ENCODE data around the gene FSD1.
"Not testable (repeated sequence)": the region's sequence is repeated elsewhere in the genome, so short reads cannot be mapped to it uniquely, and the experiment has no call there.

The FSD1 gene

DNA sequence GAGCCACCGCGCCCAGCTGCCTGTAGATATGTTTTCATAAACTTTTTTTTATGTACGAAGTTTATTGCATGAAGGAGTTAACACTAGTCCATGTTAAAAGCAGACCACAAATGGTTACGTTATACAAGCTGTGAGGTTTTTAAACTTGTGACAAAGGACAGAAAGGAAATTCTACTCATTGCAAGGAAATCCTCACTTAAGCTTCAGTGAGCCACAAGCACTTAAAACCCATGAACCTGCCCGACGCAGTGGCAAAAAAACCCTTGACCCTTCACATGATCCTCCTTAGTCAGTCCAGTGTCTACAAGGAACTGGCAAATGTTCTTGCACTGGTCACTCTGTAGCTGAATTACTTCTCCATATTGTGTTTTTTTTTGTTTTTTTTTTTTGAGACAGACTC lies 43.1 kb downstream of the FSD1 start:
- no peaks in the 10 kb centered on the region for H3K9me3 ChIP-seq (ENCODE audit: control insufficient read depth, low read length)
- H3K4me3 ChIP-seq (ENCODE audit: extremely low read depth, insufficient read depth, low read length, poor library complexity, severe bottlenecking) = no peak overlapping the region
- WGBS, 2 experiments (ENCODE audit: insufficient coverage in 2 of 2) = 98 to 100% methylated on average over 4 to 6 of the region's 6 CpGs
- peaks cover 10% of the 10 kb centered on the region for H3K36me3 ChIP-seq (ENCODE audit: control insufficient read depth, insufficient read depth, low read length)
- no peaks in the 10 kb centered on the region for H3K4me1 ChIP-seq (ENCODE audit: control insufficient read depth, insufficient read depth, low read length, poor library complexity, severe bottlenecking)
- no peak overlapping the region for H3K27ac ChIP-seq (ENCODE audit: low read depth, low read length, severe bottlenecking)

DNA sequence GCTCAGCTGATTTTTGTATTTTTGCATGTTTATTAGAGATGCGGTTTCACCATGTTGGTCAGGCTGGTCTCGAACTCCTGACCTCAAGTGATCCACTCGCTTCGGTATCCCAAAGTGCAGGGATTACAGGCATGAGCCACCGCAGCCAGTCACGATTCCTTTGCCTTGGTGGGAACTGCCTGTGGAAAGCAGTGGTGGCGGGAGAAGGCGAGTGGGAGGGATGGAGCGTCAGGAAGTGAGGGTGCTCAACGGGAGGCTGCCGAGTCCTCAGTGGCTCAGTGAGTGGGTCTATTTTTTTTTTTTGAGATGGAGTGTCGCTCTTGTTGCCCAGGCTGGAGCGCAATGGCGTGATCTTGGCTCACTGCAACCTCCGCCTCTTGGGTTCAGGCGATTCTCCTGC lies 44.8 kb downstream of the FSD1 start:
- not testable (repeated sequence) for H3K9me3 ChIP-seq (ENCODE audit: control insufficient read depth, low read length); H3K27ac ChIP-seq (ENCODE audit: low read depth, low read length, severe bottlenecking); H3K4me3 ChIP-seq (ENCODE audit: extremely low read depth, insufficient read depth, low read length, poor library complexity, severe bottlenecking); H3K4me1 ChIP-seq (ENCODE audit: control insufficient read depth, insufficient read depth, low read length, poor library complexity, severe bottlenecking)
- H3K36me3 ChIP-seq (ENCODE audit: control insufficient read depth, insufficient read depth, low read length) = peaks cover 19% of the 10 kb centered on the region
- WGBS, 2 experiments (ENCODE audit: insufficient coverage in 2 of 2) = 93 to 94% methylated on average over 9 to 11 of the region's 16 CpGs

DNA sequence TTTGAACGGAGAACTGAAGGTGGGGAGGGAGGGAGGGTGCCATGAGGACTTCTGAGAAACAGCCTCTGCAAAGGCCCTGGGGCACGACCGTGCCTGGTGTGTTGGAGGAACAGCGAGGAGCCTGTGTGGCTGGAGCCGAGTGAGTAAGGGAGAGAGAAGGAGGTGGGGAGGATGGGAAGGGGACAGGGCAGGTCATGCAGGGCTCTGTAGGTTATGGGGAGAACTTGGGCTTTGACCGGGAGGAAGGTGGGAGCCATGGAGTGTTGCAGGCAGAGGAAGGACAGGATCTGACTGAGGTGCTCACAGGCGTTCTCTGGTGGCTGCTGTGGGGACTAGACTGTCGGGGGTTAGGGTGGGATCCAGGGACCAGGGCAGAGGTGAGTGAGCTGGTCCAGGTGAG lies 45.7 kb downstream of the FSD1 start:
- Histone ChIP-seq H3K4me1 (ENCODE audit: control insufficient read depth, insufficient read depth, low read length, poor library complexity, severe bottlenecking) (no peaks in the 10 kb centered on the region), H3K9me3 (ENCODE audit: control insufficient read depth, low read length) (no peaks in the 10 kb centered on the region), H3K27ac (ENCODE audit: low read depth, low read length, severe bottlenecking) (no peak overlapping the region), H3K36me3 (ENCODE audit: control insufficient read depth, insufficient read depth, low read length) (peaks cover 22% of the 10 kb centered on the region), H3K4me3 (ENCODE audit: extremely low read depth, insufficient read depth, low read length, poor library complexity, severe bottlenecking) (no peak overlapping the region)
- 85 to 89% methylated on average over 8 of the region's 8 CpGs for WGBS, 2 experiments (ENCODE audit: insufficient coverage in 2 of 2)

DNA sequence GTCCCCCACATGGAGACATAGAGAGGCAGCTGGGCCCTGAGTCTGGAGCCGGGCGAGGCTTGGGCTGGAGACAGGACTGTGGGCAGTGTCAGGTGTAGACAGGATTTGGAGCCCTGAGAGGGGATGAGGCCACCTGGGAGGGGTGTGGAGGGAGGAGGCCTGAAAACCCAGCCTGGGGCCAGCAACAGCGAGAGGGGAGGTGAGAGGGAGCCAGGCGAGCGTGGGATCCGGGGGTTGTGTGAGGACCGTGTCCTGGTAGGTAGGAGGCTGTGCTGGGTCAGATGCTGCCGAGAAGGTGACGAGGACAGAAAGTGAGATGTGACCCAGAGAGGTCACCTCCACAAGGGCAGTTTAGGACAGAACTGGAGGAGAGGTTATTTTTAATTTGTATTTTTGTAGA lies 46.3 kb downstream of the FSD1 start:
- Histone ChIP-seq H3K9me3 (ENCODE audit: control insufficient read depth, low read length) (no peaks in the 10 kb centered on the region), H3K4me1 (ENCODE audit: control insufficient read depth, insufficient read depth, low read length, poor library complexity, severe bottlenecking) (no peaks in the 10 kb centered on the region), H3K36me3 (ENCODE audit: control insufficient read depth, insufficient read depth, low read length) (peaks cover 19% of the 10 kb centered on the region), H3K27ac (ENCODE audit: low read depth, low read length, severe bottlenecking) (no peak overlapping the region), H3K4me3 (ENCODE audit: extremely low read depth, insufficient read depth, low read length, poor library complexity, severe bottlenecking) (no peak overlapping the region)
- WGBS, 2 experiments (ENCODE audit: insufficient coverage in 2 of 2) = 94 to 100% methylated on average over 9 of the region's 9 CpGs

DNA sequence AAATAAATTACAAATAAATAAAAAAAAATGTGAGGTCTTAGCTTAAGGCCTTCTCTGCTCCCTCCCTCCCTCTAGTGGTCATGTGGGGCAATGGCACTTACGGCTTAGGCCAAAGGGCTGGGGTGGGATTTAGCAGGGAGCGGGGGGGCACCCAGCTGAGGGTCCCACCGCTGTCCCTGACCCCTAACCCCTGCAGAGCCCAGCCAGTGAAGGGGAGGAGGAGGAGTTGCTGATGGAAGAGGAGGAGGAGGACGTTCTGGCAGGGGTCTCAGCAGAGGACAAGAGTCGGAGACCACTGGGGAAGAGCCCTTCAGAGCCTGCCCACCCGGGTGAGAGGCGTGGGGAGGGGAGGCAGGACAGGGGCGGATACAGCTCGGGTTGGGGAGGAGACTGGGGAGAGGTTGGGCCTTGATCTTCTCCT lies 48.3 kb downstream of the FSD1 start:
- 69 to 71% methylated on average over 5 to 6 of the region's 9 CpGs for WGBS, 2 experiments (ENCODE audit: insufficient coverage in 2 of 2)
- Histone ChIP-seq H3K4me1 (ENCODE audit: control insufficient read depth, insufficient read depth, low read length, poor library complexity, severe bottlenecking) (no peaks in the 10 kb centered on the region), H3K36me3 (ENCODE audit: control insufficient read depth, insufficient read depth, low read length) (peaks cover 30% of the 10 kb centered on the region), H3K27ac (ENCODE audit: low read depth, low read length, severe bottlenecking) (no peak overlapping the region), H3K4me3 (ENCODE audit: extremely low read depth, insufficient read depth, low read length, poor library complexity, severe bottlenecking) (no peak overlapping the region), H3K9me3 (ENCODE audit: control insufficient read depth, low read length) (no peaks in the 10 kb centered on the region)

DNA sequence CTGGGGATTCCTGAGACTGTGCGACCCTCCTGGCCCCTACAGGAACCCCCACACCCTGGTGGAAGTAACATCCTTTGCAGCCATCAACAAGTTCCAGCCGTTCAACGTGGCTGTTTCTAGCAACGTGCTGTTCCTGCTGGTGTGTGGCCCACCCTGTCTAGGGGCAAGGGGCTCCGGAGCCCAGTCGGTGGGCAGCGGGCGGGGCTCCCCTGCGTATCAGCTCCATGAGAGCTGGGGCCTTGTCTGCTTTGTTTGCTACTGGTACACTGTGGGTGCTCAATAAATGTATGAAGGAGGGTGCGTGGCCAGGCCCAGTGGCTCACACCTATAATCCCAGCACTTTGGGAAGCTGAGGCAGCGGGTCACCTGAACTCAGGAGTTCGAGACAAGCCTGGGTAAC lies 49.9 kb downstream of the FSD1 start:
- Histone ChIP-seq H3K27ac (ENCODE audit: low read depth, low read length, severe bottlenecking) (no peak overlapping the region), H3K4me1 (ENCODE audit: control insufficient read depth, insufficient read depth, low read length, poor library complexity, severe bottlenecking) (no peaks in the 10 kb centered on the region), H3K36me3 (ENCODE audit: control insufficient read depth, insufficient read depth, low read length) (peaks cover 32% of the 10 kb centered on the region), H3K4me3 (ENCODE audit: extremely low read depth, insufficient read depth, low read length, poor library complexity, severe bottlenecking) (no peak overlapping the region), H3K9me3 (ENCODE audit: control insufficient read depth, low read length) (no peaks in the 10 kb centered on the region)
- WGBS, 2 experiments (ENCODE audit: insufficient coverage in 2 of 2) = 90 to 94% methylated on average over 11 to 12 of the region's 12 CpGs

DNA sequence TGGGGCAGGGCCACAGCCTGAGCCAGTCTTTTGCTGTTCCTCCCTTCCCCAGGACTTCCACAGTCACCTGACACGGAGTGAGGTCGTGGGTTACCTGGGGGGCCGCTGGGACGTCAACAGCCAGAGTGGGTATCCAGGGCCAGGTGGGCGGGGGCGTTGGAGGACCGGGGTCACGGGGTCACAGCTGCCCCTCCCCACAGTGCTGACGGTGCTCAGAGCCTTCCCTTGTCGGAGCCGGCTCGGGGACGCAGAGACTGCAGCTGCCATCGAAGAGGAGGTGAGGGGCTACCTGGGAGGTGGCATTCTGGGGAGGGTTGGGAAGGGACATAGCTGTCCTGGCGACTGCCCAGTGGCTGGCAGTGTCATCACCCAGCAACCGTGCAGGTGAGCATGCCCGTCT lies 50.5 kb downstream of the FSD1 start:
- Histone ChIP-seq H3K4me3 (ENCODE audit: extremely low read depth, insufficient read depth, low read length, poor library complexity, severe bottlenecking) (no peak overlapping the region), H3K4me1 (ENCODE audit: control insufficient read depth, insufficient read depth, low read length, poor library complexity, severe bottlenecking) (no peaks in the 10 kb centered on the region), H3K27ac (ENCODE audit: low read depth, low read length, severe bottlenecking) (no peak overlapping the region), H3K36me3 (ENCODE audit: control insufficient read depth, insufficient read depth, low read length) (peaks cover 38% of the 10 kb centered on the region), H3K9me3 (ENCODE audit: control insufficient read depth, low read length) (no peaks in the 10 kb centered on the region)
- 88 to 94% methylated on average over 12 to 17 of the region's 17 CpGs for WGBS, 2 experiments (ENCODE audit: insufficient coverage in 2 of 2)

DNA sequence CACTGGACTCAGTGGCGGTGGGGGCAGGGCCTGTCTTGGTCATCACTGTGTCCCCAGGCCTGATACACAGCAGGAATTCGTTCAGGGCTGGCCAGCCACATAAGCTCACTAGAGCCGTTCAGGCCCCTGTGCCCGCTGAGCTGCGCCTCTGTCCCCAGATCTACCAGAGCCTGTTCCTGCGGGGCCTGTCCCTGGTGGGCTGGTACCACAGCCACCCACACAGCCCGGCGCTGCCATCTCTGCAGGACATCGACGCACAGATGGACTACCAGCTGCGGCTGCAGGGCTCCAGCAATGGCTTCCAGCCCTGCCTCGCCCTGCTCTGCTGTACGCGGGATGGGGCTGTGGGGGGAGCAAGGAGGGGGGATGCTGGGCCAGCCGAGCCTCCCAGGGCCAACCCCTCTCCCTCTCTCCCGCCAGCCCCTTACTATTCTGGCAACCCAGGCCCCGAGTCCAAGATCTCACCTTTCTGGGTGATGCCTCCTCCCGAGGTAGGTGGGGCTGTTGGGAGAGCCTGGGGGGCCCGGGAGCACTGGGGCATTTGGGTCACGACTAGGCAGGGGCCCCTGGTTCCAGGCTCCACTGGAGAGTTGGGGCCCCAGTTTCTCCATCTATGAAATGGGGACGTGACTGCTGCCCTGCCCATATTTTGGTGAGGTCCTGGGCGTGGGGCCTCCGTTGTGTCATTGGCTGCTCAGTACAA lies 52.8 kb downstream of the FSD1 start:
- Histone ChIP-seq H3K9me3 (ENCODE audit: control insufficient read depth, low read length) (no peaks in the 10 kb centered on the region), H3K36me3 (ENCODE audit: control insufficient read depth, insufficient read depth, low read length) (peaks cover 58% of the 10 kb centered on the region), H3K4me3 (ENCODE audit: extremely low read depth, insufficient read depth, low read length, poor library complexity, severe bottlenecking) (no peak overlapping the region), H3K27ac (ENCODE audit: low read depth, low read length, severe bottlenecking) (no peak overlapping the region), H3K4me1 (ENCODE audit: control insufficient read depth, insufficient read depth, low read length, poor library complexity, severe bottlenecking) (no peaks in the 10 kb centered on the region)
- 92 to 97% methylated on average over 13 to 18 of the region's 23 CpGs for WGBS, 2 experiments (ENCODE audit: insufficient coverage in 2 of 2)

DNA sequence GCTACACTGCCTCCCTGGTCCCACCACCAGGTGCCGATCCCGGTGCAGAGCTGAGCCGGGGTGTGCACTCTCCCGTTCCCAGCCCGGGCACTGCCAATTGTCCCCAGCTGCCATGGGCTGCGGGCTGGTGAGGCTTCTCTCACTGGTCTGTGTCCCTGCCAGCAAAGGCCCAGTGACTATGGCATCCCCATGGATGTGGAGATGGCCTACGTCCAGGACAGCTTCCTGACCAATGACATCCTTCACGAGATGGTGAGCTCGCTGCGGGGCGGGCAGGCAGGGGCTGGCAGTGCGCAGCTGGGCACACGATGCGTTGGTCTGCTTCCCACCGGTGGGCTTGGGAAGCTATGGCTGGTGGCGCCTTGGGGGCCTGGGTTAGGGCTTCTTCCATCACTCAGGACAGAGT lies 53.5 kb downstream of the FSD1 start:
- no peak overlapping the region for H3K4me3 ChIP-seq (ENCODE audit: extremely low read depth, insufficient read depth, low read length, poor library complexity, severe bottlenecking)
- H3K36me3 ChIP-seq (ENCODE audit: control insufficient read depth, insufficient read depth, low read length) = peaks cover 60% of the 10 kb centered on the region
- H3K9me3 ChIP-seq (ENCODE audit: control insufficient read depth, low read length) = no peaks in the 10 kb centered on the region
- 95 to 96% methylated on average over 16 of the region's 16 CpGs for WGBS, 2 experiments (ENCODE audit: insufficient coverage in 2 of 2)
- H3K27ac ChIP-seq (ENCODE audit: low read depth, low read length, severe bottlenecking) = no peak overlapping the region
- no peaks in the 10 kb centered on the region for H3K4me1 ChIP-seq (ENCODE audit: control insufficient read depth, insufficient read depth, low read length, poor library complexity, severe bottlenecking)

DNA sequence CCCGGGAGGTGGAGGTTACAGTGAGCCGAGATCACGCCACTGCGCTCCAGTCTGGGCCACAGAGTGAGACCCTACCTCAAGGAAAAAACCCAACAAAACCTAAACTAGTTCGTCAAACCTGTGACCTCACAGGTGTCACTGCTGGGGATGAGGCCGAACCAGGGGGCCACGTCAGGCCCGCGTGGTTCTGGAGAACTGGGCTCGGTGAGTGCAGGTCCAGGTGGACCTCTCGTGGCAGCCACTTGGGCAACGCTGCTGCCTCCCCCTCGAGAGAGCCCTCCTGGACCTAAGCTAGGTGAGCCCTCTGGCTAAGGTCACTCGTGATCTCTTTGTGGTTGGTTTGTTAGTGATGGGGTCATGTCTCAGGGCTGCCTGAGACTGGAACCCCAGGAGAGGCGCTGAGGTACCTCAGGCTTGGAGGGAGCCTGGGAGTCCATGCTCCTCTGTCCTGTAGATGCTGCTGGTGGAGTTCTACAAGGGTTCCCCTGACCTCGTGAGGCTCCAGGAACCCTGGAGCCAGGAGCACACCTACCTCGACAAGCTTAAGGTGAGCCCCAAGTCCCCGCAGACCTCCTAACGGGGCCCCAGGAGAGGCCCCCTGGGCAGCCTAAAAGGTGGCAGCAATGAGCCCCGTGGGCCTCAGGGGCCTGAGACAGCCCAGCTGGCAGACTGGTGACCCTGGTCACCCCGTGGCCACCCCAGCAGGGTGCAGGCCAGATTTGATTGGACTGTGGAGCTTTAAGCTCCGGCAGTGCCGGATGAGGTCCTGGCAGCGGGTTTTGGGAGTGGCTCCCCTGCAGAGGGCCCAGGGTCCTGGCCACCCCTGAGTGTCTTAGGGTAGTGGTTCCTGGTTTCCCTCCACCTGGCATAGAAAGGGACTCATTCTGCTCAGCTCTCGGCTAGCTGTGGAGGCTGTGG lies 54.6 kb downstream of the FSD1 start:
- 96 to 97% methylated on average over 20 to 24 of the region's 25 CpGs for WGBS, 2 experiments (ENCODE audit: insufficient coverage in 2 of 2)
- Histone ChIP-seq H3K27ac (ENCODE audit: low read depth, low read length, severe bottlenecking) (no peak overlapping the region), H3K4me3 (ENCODE audit: extremely low read depth, insufficient read depth, low read length, poor library complexity, severe bottlenecking) (no peak overlapping the region), H3K36me3 (ENCODE audit: control insufficient read depth, insufficient read depth, low read length) (peaks cover 60% of the 10 kb centered on the region), H3K4me1 (ENCODE audit: control insufficient read depth, insufficient read depth, low read length, poor library complexity, severe bottlenecking) (no peaks in the 10 kb centered on the region), H3K9me3 (ENCODE audit: control insufficient read depth, low read length) (no peaks in the 10 kb centered on the region)

DNA sequence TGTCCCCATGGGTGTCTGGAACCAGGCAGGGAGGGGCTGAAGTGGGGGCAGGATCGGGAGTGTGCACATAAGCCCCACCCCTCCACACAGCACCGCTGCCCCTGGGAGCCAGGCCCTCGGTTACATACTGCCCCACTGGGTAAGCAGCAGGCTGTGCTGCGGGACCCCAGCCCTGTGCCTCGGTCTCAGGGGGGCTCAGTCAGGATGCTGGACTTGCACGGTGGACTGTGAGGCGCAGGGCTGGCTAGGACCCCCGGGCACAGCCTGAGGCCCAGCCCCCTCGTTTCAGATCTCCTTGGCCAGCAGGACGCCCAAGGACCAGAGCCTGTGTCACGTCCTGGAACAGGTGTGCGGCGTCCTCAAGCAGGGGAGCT lies 55.2 kb downstream of the FSD1 start:
- Histone ChIP-seq H3K4me1 (ENCODE audit: control insufficient read depth, insufficient read depth, low read length, poor library complexity, severe bottlenecking) (no peaks in the 10 kb centered on the region), H3K4me3 (ENCODE audit: extremely low read depth, insufficient read depth, low read length, poor library complexity, severe bottlenecking) (no peak overlapping the region), H3K27ac (ENCODE audit: low read depth, low read length, severe bottlenecking) (no peak overlapping the region), H3K36me3 (ENCODE audit: control insufficient read depth, insufficient read depth, low read length) (peaks cover 61% of the 10 kb centered on the region), H3K9me3 (ENCODE audit: control insufficient read depth, low read length) (no peaks in the 10 kb centered on the region)
- WGBS, 2 experiments (ENCODE audit: insufficient coverage in 2 of 2) = 91 to 95% methylated on average over 10 to 13 of the region's 13 CpGs

Data from mesodermal cell (in vitro differentiated cells).